Measurements from ENCODE around the gene TFG. TPM values are rescaled to one million over a fixed set of nuclear protein-coding genes. Genes with fewer than 3 reads are reported as not detected.

Gene TFG
- total RNA-seq, 1 donor from 2014 or later = 111 TPM

GRCh38 chr3:100775226-100775625, 65.9 kb downstream of the TFG start:
- no peak overlapping the region for H3K4me3 Mint-ChIP-seq (ENCODE audit: low read depth)
- no peaks in the 10 kb centered on the region for H3K36me3 Mint-ChIP-seq (ENCODE audit: insufficient read depth)
- H3K4me1 Mint-ChIP-seq (ENCODE audit: low read depth) = no peaks in the 10 kb centered on the region
- H3K27ac Mint-ChIP-seq = no peak overlapping the region
- no peaks in the 10 kb centered on the region for H3K9me3 Mint-ChIP-seq (ENCODE audit: low read depth)
- no peaks in the 10 kb centered on the region for H3K27me3 Mint-ChIP-seq
- DNase-seq (ENCODE audit: low spot score, unreplicated experiment) = no peak
- TF ChIP-seq, protein P1, sequence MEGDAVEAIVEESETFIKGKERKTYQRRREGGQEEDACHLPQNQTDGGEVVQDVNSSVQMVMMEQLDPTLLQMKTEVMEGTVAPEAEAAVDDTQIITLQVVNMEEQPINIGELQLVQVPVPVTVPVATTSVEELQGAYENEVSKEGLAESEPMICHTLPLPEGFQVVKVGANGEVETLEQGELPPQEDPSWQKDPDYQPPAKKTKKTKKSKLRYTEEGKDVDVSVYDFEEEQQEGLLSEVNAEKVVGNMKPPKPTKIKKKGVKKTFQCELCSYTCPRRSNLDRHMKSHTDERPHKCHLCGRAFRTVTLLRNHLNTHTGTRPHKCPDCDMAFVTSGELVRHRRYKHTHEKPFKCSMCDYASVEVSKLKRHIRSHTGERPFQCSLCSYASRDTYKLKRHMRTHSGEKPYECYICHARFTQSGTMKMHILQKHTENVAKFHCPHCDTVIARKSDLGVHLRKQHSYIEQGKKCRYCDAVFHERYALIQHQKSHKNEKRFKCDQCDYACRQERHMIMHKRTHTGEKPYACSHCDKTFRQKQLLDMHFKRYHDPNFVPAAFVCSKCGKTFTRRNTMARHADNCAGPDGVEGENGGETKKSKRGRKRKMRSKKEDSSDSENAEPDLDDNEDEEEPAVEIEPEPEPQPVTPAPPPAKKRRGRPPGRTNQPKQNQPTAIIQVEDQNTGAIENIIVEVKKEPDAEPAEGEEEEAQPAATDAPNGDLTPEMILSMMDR (IDR thresholded peaks at IDR 0.05; ENCODE audit: unreplicated experiment) = no peak

- no peak for DNase-seq (ENCODE audit: low spot score, unreplicated experiment)
- no peak overlapping the region for H3K27ac Mint-ChIP-seq
- H3K4me1 Mint-ChIP-seq (ENCODE audit: low read depth) = no peaks in the 10 kb centered on the region
- H3K4me3 Mint-ChIP-seq (ENCODE audit: low read depth) = no peak overlapping the region
- TF ChIP-seq, protein P1 (IDR thresholded peaks at IDR 0.05; ENCODE audit: unreplicated experiment) = no peak
- H3K9me3 Mint-ChIP-seq (ENCODE audit: low read depth) = no peaks in the 10 kb centered on the region
- no peaks in the 10 kb centered on the region for H3K27me3 Mint-ChIP-seq
- H3K36me3 Mint-ChIP-seq (ENCODE audit: insufficient read depth) = no peaks in the 10 kb centered on the region
Observed at GRCh38 chr3:100775669-100776068, 66.4 kb downstream of the TFG start.

DNA sequence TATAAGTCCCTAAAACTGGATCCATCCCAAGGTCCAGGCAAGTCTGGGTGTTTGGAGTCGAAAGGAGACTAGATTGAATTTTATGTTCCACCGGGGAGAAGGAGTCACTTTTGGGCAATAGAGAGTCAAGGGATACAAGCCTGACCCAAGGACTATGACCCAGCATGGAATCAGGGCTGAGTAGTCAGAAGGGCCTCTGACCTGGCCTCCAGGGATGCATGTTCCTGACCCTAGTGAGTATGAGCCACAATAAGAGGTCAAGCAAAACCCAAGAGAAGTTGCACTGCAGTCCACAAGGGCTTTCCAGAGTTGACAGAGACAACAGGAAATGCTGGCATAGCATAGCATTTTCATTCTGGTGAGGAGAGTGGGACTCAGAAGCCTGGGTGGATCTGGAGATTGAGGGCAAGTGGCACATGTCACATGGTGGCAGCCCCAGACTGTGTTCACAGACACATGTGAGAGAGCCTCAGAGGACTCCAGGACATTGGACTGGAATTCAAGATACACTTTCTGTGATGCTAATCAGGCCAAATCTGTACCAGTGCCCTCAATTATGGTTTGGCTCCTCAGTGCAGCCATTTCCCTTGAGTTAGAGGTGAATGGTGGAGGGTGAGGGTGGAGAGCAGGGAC, 66.9 kb downstream of the TFG start:
- no peaks in the 10 kb centered on the region for H3K4me1 Mint-ChIP-seq (ENCODE audit: low read depth)
- H3K4me3 Mint-ChIP-seq (ENCODE audit: low read depth) = no peak overlapping the region
- no peaks in the 10 kb centered on the region for H3K27me3 Mint-ChIP-seq
- no peaks in the 10 kb centered on the region for H3K9me3 Mint-ChIP-seq (ENCODE audit: low read depth)
- peak overlapping the region; percentile 14 for H3K27ac Mint-ChIP-seq
- DNase-seq (ENCODE audit: low spot score, unreplicated experiment) = no peak
- TF ChIP-seq, protein P1 (IDR thresholded peaks at IDR 0.05; ENCODE audit: unreplicated experiment) = no peak
- H3K36me3 Mint-ChIP-seq (ENCODE audit: insufficient read depth) = no peaks in the 10 kb centered on the region

- no peak for DNase-seq (ENCODE audit: low spot score, unreplicated experiment)
- Mint-ChIP-seq H3K4me3 (ENCODE audit: low read depth) (no peak overlapping the region), H3K27me3 (no peaks in the 10 kb centered on the region), H3K4me1 (ENCODE audit: low read depth) (no peaks in the 10 kb centered on the region), H3K9me3 (ENCODE audit: low read depth) (no peaks in the 10 kb centered on the region), H3K36me3 (ENCODE audit: insufficient read depth) (no peaks in the 10 kb centered on the region), H3K27ac (no peak overlapping the region)
- TF ChIP-seq, protein P1 (IDR thresholded peaks at IDR 0.05; ENCODE audit: unreplicated experiment) = no peak
Observed at GRCh38 chr3:100776746-100777145, 67.5 kb downstream of the TFG start.

DNA sequence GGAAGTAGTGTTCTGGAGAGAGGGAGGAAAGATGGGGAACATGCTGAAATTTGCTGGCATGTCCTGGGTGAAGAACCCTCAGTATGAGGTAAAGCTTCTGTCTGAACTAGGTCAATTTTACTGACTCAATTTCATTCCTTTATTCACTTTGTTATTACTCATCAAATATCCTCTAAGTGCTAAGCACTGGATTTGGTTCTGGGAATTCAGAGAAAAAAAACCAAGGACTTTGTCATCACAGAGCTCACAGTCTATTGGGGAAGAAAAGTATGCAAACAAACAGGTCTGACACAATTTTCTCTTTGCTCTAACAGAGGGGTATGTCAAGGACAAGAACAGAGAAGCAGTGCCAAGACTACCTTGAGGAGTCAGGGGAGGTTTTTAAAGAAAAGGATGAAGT, 68.0 kb downstream of the TFG start:
- no peaks in the 10 kb centered on the region for H3K36me3 Mint-ChIP-seq (ENCODE audit: insufficient read depth)
- no peaks in the 10 kb centered on the region for H3K9me3 Mint-ChIP-seq (ENCODE audit: low read depth)
- TF ChIP-seq, protein P1 (IDR thresholded peaks at IDR 0.05; ENCODE audit: unreplicated experiment) = no peak
- H3K27me3 Mint-ChIP-seq = no peaks in the 10 kb centered on the region
- no peak overlapping the region for H3K27ac Mint-ChIP-seq
- no peaks in the 10 kb centered on the region for H3K4me1 Mint-ChIP-seq (ENCODE audit: low read depth)
- no peak for DNase-seq (ENCODE audit: low spot score, unreplicated experiment)
- no peak overlapping the region for H3K4me3 Mint-ChIP-seq (ENCODE audit: low read depth)
